ENCODE measurements around the gene SPINK14.

- TF ChIP-seq CTCF (IDR thresholded peaks at IDR 0.05): no peak
- TF ChIP-seq ZFX (IDR thresholded peaks at IDR 0.05; ENCODE audit: borderline replicate concordance): no peak
Observed at GRCh38 chr5:148151872-148152271, 16.5 kb upstream of the SPINK14 start.
